Stimulated activated CD4-positive, alpha-beta T cell treated with anti-CD3 and anti-CD28 coated beads, Interleukin-2, amount 100 ng/mL, for 24 hours (primary cell): ENCODE measurements around the gene HRK.

Experiments used
- DNase-seq, 2 donors: peaks; one replicate each; pipeline ENCODE4 v3.0.0-alpha.2; 2020

HRK gene

DNA sequence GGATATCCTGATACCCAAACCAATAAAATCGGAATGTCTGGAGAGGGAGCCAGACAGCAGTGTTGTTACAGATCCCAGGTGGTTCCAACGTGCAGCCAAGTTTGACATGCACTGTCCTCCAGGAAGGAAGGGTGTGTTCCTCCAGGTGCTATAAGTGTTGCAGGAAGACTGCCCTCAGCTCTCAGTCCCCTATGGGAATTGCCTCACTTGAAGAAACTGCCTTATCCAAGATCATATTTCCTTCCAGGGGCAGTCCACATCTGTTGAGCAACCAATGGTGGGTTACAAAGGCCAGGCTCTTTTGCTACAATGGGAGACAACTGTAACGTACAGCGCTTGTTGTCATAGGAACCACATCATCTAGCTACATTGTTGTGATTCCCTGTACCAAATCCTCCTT lies 16.2 kb upstream of the HRK start:
- no peak for DNase-seq

DNA sequence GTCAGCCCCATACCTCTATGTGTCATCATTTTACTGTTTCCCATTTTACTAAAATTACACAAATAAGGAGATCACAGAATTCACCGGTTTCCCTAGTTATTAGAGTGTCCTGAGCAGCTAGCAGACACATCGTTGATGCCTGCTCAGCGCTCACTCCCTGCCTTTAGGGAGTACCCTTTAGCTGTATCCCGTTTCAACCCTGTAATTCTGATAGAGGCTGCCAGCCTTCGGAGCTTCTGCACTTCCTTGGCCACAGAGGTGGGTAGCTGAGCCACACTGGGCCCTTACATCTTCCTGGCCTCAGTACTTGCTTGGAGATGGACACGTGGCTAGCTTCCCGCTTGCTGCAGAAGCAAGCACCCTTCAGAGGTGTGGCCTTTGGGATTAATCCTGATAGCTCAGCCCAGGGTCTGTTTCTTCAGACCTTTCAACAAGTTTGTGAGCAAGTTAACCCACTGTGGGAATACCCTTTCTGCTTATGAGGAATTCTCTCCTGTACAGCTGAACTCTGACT lies 15.2 kb upstream of the HRK start:
- DNase-seq: no peak

DNA sequence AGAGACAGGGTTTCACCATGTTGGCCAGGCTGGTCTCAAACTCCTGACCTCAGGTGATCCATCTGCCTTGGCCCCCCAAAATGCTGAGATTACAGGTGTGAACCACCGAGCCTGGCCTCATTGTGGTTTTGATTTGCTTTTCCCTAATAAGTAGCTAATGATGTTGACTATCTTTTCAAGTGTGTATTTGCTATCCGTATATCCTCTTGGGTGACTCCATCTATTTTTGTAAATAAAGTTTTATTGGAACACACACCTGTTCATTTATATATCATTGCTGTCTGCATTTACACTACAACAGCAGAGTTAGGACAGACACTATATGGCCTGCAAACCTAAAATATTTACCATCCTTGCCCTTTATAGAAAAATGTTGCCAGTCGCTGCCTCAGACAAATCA lies 13.7 kb upstream of the HRK start:
- no peak for DNase-seq

DNA sequence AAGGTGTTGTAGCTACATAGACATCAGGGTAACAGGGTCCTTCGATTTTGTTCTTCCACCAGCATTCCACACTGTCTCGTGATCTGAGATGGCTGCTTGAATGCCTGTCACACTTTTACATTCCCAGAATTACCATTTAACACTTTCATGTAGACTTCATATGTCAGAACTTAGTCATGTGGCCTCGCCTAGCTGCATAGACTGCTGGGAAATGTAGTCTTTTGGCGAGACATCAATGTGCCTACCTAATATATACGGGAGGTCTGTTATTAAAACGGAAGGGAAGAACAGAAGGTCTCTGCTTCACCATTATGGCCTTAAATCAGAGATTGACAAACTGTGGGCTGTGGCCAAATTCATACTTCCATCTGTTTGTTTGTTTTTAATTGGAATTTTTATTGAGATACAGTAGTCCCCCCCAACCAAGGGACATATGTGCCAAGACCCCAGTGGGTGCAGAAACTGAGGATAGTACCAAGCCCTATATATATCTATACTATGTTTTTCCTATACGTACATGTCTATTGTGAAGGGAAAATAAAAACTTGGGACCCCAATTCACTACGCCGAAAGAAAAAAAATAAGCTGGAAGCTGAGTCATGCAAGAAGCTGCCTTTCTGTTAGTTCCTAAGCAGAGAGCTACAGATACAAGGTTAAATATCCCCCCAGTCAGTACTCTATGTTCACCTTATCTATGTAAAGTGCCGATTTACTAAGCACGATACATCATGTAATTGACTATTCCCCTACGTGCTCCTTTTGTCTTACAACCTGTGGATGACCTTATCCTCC lies 11.3 kb upstream of the HRK start:
- DNase-seq: no peak

DNA sequence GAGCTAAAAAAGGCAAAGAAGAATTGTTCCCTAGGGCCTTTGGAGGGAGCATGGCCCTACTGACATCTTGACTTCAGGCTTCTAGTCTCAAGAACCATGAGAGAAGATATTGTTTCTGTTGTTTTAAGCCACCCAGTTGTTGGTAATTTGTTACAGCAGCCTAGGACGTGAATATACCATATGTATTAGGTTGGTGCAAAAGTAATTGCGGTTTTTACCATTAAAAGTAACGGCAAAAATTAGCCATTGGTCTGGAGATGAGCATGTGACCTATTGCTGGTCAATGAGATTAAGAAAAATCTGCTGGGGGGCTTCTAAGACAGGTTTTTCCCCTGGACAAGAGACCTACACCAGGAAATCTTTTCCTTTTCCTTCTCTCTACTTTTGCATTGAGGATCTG lies 9.8 kb upstream of the HRK start:
- DNase-seq: no peak

DNA sequence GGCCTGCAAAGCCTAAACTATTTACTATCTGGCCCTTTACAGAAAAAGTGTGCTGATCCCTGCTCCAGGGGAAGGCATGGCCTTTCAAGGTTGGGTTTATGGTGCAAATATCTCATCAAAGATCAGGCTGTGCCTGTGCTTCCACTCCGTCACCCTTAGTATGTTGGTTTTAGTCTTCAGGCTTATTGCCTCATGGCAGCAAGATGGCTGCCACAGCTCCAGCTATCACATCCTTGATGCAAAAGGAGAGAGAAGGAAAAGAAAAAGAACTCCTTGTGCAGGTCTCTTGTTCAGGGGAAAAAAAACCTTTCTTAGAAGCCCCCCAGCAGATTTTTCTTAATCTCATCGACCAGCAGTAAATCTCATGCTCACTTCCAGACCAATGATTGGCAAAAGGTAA lies 9.1 kb upstream of the HRK start:
- DNase-seq: no peak

DNA sequence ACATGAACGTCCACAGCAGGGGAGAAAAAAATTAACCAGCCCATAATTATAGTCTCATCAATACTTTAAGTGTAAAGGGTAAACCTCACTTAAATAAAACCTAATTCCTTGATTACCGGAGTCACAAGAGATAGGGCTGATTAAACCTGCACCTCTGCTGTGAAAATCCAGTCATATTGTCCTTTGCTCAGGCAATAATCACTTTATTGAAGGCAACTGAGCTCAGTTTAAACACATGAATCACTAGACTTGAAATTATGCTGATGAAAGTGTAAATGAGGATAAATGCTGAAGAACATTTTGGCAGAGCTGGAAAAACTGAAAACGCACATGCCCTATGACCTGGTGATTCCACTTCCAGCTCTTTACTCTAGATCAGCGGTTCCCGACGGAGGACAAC lies 6.7 kb upstream of the HRK start:
- no peak for DNase-seq

DNA sequence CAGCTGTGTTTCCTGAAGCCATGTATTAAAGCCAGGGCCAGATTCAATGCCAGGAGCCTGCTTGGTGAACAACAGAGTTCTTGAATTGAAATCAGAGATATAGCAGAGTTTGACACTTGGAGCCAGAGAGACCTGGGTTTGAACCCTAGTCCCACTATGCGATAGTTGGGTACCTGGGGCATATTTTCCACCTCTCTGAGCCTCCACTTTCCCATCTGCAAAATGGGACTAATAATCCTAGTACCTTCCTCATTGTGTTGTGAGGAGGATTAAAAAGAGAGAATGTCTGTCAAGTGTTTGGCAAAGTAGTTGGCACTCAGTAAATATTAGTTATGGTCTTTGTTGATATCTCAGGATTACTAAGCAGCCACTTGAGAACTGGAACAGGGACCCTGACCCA lies 6.0 kb upstream of the HRK start:
- no peak for DNase-seq

DNA sequence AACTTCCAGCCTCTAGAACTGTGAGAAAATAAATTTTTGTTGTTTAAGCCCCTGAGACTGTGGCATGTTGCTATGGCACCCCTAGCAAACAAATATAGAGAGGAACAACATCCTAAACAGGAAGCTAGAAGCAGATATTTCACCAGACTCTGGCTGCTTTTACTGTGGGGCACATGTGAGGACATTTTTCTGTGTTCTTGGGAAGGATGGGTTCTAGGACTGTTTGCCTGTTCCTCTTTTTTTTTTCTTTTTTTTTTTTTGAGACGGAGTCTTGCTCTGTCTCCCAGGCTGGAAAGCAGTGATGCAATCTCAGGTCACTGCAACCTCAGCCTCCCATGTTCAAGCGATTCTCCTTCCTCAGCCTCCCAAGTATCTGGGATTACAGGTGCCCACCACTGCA lies 4.2 kb upstream of the HRK start:
- no peak for DNase-seq

DNA sequence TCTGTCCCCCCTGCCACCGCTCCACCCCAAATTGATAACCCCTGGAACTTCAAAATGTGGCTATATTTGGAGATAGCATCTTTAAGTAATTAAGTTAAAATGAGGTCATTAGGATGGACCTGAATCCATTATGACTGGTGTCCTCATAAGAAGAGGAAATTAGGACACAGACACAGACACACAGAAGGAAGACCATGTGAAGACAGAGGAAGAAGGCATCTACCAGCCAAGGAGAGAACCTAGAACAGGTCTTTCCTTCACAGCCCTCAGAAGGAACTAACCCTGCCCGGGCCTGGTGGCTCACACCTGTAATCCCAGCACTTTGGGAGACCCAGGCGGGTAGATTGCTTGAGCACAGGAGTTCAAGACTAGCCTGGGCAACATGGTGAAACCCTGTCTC lies 3.6 kb upstream of the HRK start:
- DNase-seq: no peak

DNA sequence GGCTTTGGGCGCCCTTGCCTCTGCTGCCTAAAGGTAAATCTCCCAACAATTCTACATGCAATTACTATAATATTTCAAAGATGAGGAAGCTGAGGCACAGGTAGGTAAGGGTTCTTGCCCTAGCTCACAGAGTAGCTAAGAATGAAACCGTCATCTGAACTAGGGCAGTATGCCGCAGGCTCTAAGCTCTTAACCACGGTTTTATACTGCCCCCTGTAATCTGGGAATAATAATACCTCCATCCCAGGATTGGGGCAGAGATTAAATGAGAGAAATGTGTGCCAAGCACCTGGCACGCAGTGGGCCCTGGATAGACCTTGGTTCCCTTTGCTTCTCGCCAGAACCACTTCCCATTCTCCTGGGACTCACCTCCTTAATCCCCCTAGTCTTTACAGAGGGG lies 1.5 kb upstream of the HRK start:
- no peak for DNase-seq

DNA sequence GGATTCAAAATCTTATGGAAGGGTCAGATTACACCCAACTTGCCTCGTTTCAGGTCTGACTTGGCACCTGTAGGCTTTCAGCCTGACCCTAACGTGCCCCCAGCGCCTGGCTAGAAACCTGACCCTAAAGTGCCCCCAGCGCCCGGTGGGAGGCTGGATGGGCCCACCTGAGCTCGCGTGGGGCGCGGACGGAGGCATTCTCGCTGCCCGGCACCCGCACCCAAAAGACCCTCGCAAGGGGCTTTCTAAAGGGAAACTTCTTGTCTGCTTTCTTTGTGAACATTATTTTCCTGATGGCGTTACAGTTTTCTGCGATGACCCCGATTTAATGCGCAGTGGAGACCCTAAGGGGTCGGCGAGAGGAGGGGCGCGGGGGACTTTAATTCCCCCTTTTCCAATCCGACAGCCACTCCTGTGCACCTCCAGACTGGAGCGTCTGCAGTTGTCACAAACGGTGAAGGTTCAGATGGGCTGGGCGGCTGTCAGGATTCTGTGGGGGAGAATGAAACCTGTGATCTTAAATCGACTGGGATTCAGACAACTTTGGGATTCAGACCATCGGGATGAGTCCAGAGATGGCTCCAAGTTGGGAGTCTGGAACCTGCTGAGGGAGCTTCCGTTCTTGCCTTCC lies 751 bp upstream of the HRK start:
- DNase-seq: no peak

DNA sequence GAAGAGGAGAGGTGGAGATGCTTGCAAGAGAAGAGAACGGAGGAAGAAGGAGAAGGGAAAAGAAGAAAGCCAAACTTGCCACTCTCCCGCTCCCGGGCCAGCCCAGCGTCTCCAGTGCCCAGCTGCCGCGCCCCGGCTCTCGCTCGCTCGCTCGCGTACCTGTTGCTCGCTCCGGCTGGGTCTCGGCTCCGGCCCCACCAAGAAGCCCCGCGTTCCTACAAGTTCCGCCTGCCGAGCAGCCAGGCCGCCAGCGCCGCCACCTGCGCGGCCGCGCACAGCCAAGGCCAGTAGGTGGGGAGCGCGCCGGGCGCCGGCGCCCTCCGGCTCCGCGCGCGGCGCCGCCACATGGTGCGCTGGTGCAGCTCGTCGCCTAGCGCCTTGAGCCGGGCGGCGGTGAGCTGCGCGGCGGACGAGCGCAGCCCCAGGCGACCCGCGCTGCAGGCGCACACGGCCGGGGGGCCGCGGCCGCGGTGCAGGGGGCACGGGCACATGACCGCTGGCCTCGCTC lies 370 bp downstream of the HRK start:
- DNase-seq: peak; percentile 22 to 59

DNA sequence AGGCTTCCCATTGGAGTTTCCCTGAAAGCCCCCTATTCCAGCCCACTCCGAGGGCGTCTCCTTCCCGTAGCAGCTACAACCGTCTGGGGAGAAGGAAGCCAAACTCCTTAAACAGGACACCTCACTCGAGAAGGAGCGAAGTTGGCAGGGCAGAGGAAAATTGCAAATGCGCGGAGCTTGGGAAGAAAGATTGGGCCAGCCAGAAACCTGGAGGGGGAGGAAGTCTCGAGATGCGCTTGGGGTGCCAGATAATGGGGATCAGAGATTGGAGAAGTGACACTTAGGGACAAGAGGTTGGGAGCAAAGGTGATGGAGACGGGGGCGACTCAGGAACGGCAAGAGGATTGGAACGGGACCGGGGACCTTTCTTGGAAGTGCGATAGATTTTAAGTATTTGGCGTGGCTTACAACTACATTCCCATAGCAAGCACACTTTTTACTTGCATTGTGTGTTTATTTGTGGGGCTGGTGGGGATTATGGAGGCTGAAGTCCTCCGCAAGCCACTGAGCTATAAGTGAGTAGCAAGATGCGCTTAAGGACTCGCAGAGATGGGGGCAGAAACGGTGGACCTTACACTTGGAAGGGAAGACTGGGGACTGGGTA lies 926 bp downstream of the HRK start:
- no peak for DNase-seq

DNA sequence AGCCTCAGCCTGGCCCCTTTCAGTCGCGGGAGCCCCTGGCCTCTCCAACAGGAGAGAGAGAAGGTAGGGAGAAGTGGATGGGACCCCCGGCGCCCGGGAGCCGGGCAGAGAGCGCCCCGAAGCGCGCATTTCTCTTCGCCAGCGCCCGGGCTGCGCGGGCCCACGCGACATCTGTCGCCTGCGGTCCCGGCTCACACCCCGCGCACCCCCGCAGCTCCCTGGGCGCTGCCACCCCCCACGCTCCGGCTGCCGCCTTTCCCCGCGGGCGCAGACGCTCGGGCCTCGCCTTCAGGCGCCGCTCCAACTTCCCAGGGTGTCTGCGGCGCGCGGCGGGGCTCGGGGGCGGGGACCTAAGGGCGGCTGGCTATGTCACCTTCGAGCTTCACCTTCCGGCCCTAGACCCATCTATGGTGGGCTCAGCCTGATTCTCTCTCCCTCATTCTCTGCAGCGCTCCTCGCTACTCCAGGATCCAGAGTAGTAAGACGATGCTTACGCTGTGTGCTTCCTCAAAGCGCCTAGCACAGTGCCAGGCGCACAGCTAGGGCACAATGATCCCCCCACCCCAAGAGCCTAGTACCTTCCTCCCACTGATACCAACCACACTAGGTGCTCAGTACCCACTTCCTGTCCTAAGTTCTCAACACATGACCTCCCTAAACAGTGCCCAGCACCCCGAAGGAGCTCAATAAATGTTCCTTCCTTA lies 1.6 kb downstream of the HRK start:
- peak in 1 of 2 donors; percentile 28 for DNase-seq

DNA sequence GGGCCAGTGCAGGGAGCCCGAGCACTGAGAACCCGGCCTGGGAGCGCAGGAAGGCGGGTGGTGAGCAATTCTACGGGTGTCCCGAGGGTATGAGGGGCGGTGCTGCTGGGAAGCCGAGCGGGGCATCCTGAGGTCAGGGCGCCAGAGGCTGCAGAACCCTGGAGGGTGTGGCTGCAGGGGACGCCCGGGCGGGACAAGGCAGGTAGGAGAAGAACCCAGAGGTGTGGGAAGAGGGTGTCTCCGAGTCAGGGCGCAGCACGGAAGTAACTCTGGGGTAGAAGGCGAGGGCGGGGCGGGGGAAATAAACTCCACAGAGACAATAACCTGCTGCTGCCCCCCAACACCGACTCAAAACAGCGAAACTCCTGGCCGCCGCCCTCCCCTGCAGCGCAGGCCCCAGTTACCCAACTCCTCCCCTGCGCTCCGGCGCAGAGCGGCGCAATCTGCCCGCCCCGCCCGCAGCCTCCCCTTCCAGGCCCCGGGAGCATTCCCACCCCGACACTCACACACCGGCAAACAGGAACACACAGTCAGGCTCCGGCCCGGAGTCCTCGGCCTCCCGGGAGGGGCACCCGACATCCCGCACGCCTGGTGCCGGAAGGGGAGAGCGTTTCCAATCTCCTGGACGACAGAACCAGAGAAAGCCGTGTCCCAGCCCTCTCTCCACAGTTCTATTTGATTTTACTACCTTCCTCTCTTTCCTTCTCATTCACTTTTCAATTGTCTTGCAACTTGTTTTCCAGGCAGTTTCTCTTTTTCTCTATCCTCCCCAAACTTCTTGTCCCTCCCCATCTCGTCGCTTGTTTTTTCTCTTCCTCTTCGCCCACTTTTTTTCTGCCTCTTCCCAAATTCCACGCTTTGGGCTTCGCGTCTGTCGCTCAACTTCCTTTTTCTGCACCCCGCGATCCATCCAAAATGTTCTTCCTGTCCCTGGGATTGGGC lies 2.4 kb downstream of the HRK start:
- peak in 1 of 2 donors; percentile 9 for DNase-seq

DNA sequence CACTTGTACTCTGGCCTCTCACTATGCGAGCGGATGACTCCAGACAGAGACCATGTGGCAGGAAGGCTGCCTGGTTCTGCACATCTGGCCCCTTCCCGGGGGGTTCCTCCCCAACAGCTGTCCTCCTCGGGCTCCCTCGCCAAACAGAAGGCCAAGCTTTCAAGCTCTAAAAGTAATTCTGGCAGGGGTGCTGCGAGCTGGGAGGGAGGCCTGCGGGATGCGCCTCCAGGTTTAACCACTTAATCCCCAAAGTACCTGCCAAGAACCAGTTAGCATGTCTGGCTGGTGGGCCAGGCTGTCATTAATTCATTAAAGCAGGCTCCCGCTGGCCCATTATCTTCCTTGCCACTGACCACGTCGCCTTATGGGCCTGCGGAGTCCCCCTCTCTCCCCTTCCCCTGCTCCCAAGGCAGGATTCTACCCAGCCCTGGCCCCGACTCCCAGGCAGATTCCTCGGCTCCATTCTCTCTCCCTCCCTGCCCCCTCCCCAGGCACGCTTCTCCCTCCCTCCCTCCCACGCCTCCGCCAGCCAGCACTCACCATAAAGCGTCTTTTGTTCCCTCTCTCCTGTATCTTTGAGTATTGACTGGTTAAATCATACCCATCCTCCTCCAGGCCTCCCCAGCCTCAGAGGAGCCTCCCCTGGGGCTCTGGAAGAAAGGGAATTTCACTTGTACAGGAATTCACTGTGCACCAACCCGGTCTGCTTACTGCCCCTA lies 4.9 kb downstream of the HRK start:
- DNase-seq: no peak

DNA sequence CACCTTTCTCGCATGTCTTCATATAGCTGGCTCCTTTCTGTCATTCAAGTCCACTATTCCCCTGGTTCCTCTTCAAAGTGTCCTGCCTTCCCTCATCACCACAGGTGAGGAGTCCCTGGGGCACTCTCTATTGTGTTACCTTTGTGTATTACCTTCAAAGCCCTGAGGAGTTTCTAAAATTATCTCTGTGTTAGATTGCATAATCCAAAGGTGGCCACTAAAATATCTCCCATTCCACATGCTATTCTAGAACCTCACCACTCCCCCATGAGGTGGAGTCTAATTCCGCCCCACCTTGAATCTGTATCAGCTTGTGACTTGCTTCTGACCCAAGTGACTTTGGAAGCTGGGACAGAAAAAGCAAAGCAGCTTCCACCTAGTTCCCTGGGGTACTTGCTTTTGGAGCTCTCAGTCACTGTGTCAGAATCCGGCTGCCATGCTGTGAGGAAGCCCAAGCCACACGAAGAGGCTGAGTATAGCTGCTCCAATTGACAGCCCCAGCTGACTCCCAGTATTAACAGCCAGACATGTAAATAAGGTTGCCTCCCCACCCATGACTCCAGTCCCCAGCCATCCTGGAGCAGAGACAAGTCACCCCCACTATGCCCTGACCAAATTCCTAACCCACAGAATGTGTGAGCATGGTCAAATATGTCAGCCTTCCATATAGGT lies 6.8 kb downstream of the HRK start:
- DNase-seq: no peak

DNA sequence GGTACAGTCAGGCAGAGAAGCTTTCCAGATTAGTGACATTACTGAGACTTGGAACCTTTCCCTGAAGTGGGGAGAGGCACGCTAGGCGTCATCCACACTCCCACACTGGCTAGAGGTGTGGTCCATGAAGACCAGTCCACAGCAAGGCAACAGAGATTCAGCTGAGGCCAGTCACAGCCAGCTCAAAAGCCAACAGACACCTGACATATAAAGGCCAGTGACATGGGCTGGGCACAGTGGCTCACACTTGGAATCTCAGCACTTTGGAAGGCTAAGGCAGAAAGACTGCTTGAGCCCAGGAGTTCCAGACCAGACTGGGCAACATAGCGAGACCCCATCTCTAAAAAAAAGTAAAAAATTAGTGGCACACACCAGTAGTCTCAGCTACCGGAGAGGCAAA lies 10.9 kb downstream of the HRK start:
- no peak for DNase-seq

DNA sequence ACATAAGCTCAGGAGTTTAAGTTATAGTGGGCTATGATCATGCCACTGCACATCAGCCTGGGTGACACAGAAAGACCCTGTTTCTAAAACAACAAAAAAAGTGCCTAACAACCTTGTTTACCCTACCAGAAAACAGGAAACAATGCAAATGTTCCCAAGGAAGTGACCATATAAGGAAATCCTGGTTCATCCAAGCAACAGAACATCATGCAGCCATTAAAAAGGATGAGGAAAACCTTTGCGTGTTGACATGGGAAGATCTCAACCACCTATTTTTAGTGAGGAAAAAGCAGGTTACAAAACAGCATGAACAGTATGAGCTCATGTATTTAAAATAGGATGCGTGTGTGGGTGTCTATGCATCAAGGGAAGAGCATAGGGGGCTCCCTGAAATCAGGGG lies 13.7 kb downstream of the HRK start:
- DNase-seq: no peak
